GM19324 (cell line): ENCODE measurements around the gene TMEM179.
"Not testable (repeated sequence)": the region's sequence is repeated elsewhere in the genome, so short reads cannot be mapped to it uniquely, and the experiment has no call there.

Experiments used
- ATAC-seq: cut with Tn5 transposase; IDR thresholded peaks from one replicate; pipeline ENCODE4 v1.9.1; 2021; ENCODE audit warnings: mild to moderate bottlenecking, moderate library complexity; ENCODE audit not compliant: unreplicated experiment, low FRiP score

TMEM179 gene

DNA sequence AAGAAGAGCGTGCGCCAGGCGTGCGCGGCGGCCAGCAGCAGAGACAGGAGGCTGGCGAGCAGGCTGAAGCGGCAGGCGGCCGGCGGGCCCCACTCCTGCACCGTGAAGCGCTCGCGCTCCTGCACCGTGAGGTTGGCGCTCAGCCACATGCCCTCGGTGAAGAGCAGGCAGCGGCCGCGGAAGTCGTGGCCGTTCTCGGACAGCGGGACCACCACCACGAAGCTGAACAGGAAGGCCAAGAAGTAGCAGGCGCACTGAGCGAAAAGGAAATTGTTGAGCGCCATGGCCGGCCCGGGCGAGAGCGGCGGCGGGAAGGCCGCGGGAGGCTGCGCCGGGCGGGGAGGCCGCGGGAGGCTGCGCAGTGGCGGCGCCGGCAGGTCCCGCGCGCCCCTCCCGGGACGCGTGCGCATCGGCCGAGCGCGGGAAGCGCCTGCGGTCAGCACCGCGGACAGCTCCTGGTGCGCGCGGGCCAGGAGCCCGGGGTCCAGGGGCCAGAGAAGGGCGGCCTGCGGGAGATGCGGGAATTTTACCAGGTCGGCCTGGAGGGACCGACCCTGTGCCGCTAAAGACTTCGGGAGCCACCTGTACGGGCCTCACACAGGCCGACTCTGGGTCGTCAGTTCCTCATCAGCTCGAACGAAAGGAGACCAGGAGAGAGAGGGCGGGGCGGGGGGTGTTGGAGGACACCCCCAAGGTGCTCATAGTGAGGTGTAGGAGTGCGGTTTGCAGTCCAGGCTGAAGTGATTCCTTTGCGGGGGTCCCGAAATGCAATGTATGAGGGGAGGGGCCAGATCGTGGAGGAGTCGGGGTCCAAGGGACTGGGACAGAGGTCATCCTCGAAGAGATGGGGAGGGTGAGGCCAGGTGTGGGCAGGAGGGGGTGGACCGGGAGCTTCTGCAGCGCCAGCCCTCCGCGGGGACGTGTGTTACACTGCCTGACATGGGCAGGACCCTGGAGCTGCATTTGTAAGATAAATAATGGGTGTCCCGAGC, at the start of gene TMEM179:
TMEM179 (minus strand) TSS at position 315 of the 992 bp plus-strand sequence; CDS start at position 284, 31 bp downstream.
- no peak for ATAC-seq

DNA sequence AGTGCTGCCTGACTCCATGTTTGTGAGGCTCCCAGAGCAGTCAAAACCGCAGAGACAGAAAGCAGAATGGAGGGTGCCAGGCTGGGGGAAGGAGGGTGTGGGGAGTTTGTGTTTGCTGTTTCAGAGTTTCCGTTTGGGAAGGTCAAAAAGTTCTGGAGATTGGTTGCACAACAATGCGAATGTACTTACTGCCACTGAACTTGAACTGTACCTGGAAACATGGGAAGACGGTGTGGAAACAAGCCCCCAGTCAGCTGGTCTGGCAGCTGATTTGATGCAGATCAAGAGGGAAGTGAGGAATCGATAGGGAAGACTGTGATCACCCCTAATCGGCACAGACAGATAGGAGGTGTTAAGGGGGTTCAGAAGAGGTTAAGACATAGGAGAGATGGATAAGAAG, 49.5 kb upstream of the TMEM179 start:
- ATAC-seq: no peak

DNA sequence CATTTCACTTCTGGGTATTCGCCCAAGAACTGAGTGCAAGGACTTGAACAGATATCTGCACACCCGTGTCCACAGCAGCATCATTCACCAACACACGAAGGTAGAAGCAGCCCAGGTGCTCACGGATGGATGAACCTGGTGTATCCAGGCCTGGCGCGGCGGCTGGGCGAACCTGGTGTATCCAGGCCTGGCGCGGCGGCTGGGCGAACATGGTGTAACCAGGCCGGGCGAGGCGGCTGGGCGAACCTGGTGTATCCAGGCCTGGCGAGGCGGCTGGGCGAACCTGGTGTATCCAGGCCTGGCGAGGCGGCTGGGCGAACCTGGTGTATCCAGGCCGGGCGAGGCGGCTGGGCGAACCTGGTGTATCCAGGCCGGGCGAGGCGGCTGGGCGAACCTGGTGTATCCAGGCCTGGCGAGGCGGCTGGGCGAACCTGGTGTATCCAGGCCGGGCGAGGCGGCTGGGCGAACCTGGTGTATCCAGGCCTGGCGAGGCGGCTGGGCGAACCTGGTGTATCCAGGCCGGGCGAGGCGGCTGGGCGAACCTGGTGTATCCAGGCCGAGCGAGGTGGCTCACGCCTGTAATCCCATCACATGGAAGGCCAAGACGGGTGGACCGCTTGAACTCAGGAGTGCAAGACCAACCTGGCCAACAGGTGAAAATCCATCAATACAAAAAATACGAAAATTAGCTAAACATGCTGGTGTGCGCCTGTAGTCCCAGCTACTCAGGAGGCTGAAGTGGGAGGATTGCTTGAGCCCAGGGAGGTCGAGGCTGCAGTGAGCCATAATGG, 48.8 kb upstream of the TMEM179 start:
- not testable (repeated sequence) for ATAC-seq

DNA sequence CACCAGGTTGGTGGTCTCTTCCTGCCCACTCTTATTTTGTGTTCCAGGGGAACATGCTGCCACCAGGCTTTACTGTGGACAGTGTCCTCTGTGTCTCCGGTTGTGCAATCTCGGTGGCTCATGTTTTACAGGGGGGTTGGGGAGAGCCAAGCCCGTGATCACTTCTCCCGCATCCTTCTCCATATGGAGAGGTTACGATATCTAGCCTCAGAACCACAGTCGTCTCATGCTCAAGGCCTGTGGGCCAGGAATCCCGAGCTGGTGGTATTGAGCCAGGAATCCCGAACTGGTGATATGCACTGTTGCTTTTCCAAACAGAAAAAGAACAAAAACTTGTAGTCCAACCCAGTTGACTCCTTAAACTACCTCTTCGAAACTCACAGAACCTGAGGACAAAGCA, 47.8 kb upstream of the TMEM179 start:
- ATAC-seq: no peak

DNA sequence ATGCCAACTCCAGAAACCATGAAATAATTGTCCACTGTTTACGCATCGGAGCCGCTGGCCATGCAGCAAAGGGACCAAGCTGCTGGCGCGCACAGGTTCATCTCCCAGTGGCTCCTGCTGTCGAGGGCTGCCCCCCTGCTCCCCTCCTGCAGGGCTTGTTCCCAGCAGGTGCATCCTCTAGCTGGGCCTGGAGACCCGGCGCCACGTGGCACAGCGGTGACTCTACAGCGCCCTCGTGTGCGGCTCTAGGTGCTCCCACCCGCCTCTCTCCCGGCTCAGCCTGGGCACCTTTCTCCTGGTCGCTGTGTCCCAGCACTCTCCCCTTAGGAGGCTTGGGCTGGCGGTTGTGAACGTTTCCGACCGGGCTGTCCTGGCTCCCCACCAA, 47.3 kb upstream of the TMEM179 start:
- ATAC-seq: no peak

DNA sequence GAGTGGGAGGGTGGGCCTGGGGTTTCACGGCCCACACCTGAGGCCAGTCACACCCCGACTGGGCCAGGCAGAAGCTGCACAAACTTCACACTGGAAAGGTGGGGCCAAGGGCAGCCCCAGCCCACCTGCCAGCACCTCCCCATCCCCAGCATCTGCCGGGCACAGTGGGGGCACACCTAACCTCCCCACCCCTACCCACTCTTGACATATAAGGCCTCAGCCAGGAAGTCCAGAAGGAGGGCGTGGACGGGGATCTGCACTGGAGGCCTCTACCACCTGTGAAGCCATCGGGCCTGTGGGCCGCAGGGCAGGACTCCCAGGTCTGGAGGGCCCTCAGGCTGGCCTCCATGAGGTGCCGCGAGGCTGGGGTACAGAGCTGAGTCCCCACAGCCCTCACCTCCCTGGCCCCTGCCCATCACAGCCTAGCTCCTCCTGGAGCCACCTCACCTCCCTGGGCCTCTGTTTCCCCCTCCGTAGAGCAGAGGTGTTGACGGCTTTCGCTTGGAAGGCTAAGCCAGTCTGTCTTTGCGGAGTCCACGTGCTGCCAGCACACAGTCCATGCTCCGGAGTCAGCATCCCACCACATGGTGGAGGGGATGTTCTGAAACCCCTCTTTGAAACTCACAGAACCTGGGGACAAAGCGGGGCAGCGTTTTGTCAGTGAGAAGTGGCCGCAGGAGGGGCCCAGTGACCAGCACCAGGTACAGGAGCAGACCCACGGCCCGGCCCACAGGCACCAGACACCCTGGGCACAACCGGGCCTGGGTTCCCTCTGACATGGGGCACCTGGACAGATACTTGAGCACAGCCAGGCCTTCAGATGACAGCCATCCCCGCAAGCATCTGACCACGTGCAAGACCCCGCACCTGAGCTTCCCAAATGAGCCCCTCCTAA, 46.7 kb upstream of the TMEM179 start:
- no peak for ATAC-seq

DNA sequence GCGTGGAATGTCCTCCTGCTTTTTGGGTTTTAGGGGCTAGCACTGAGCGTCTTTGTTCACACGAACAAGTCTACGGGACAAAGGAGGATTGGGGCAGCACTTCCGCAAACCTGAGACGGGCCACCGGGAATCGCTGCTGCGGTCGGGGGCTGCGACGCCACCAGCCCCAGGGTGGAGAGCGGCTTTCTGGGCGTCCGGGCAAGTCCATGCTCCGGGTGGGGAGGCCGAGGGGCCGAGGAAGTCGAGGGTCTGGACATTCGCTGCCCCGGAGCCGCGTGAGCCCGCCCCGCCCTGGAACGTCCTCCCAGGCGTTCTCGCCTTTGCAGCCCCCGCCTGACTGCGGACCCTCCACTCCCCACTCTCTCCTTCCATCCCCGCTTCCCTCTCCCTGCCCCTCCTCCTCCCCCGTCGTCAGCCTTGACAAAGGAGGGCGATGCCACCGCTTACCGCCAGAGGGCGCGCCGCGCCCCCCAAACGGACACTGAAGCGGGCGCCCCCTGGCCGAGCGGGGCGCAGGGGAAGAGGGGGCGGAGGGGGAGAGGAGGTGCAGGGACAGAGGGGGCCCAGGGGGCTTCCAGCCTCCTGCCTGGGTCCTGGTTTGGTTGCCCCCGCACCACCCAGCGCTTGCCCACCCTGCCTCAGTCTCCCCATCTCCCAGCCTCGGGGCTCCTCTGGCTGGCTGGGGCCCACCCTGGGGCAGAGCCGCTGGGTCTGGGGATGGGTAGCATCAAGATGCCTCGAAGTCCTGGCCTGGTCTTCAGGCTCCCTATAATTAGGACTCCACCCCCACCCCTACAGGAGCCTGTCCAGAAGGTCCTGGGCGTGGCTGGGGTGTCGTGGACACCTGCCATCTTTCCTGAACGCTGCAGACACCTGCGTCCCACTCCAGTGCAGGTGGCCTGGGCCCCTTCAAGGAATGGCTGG, 45.7 kb upstream of the TMEM179 start:
- ATAC-seq: no peak

DNA sequence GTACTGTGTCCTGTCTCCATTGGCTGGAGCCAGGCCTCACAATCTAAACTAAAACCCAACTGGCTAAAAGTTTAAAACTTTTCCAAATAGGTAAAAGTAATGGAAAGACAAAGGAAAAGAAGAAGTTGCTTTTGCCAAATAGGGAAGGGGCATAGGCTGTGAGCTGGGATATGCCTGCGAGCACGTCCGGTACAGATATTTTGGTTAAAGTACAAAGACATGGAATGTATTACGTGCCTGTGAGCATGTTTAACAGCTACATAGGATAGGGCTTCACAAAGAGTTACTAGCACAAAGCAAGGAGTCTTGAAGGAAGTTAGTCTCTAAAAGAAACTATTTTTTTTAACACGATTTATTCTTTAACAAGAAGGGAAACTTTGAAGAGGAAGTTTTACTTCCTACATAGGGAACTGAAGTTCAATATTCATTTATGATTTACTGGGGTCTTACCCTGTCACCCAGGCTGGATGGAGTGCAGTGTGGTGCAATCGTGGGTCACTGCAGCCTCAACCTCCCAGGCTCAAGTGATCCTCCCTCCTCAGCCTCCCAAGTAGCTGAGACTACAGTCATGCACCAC, 43.0 kb upstream of the TMEM179 start:
- no peak for ATAC-seq

DNA sequence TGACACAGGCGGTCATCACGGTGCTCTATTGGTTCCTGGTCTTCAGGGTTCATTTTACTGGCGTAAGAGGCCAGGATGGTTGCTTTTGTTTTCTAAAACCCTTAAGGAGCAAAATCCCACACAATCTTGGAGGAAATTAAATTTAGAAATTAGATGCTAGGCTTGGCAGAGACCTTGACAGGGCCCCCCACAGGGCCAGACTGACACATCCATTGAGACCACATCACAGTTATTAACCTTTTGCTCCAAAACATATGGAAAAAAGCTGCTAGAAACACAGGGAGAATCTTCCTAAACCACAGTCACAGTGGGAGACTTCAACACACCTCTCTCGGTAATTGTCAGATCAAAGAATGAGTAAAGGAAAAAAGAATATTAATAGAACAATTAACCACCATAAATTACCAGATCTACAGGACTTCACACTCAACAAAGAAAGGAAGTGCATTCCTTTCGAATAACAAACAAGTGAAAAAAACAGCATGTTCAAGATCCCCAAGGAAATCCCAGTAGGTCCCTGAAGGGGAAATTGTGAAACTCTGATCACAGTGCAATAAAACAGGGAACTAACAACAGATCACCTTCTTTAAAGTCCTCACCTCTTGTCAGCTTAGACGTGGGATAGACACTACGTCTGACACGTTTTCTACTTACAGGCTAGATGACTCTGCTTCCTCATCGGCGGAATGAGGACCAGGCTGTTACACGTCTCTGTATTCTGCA, 40.2 kb upstream of the TMEM179 start:
- no peak for ATAC-seq

DNA sequence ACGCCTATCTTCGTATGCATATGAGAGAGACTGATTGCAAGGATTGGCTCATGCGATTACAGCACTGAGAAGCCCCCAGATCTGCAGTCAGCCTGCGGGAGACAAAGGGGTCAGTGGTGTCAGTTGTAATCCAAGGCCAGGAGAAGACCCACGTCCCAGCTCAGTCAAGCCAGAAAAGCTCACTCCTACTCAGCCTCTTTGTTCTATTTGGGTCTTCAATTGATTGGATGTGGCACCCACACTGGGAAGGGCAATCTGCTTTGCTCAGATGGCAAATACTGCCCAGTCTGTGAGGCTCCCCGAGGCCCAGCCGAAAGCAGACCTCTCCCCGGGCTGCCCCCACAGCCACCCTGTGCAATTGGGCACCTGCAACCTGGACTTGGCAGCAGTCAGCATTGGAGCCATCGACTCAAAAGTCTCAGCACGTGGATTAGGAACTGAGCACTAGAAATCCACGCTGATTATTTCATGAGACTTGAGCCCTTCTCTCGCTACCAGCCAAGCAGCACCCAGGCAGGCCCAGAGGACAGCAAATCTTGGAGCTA, 39.6 kb upstream of the TMEM179 start:
- no peak for ATAC-seq

DNA sequence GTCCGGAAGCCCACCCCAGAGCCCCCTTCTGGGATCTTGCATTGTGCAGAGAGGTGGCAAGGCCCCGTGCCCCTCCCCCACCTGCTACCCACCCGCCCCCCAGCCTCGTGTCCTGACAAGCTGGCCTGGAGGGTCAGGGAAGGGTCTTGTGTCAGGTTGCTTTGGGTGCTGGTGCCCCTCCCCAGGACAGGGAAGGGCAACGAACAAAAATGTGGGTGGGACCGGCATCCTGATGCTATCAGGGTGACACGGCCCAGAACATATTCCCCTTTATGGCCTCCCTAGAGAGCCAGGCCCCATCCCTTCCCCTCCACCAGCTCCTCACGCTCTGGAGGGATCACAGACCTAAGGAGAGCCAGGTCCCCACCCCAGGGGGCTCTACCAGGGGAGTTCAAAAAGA, 38.7 kb upstream of the TMEM179 start:
- no peak for ATAC-seq

DNA sequence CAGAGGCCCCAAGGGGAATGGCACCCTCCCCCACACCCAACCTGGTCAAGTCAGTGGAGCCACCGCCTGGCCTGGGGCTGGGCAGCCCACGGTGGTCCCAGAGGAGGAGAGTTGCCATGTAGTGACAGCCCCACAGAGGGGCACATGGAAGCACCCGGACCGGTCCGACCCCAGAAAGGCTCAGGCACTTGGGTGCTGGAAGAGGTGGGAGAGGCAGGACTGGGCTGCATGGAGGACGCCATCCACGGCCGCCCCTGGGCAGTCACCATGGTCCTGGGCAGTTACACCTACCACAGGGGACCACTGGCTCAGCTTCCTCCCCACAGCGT, 37.9 kb upstream of the TMEM179 start:
- no peak for ATAC-seq

DNA sequence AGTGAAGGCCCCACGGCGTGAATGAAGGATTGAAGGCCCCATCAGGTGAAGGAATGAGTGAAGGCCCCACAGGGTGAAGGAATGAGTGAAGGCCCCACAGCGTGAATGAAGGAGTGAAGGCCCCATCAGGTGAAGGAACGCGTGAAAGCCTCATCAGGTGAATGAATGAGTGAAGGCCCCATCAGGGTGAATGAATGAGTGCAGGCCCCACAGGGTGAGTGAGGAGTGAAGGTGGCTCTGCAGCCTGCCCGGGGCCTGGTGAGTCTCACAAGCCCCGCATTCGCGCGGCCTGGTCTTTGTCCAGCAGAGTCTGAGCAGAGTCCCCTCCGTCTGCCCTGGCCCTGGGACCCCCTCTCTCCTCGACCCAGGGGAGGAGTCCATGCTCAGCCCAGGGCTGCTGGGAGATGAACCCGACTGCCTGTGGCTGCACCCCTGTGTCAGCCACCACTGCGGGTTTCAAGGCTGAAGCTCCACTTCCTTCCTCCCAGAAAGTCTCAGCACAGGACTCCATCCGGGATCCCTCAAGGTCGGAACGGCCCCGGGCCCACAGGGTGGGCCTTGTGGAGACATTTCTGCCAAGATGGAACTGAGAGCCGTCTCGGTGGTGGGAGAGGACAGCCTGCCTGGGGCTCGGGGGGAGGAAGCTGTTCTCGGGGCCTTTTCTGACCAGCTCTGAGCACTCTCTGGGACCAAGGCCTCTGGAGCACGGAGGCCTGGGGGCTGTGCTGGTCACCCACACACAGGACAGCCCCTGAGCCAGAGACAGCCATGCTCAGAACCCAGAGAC, 37.4 kb upstream of the TMEM179 start:
- ATAC-seq: no peak

DNA sequence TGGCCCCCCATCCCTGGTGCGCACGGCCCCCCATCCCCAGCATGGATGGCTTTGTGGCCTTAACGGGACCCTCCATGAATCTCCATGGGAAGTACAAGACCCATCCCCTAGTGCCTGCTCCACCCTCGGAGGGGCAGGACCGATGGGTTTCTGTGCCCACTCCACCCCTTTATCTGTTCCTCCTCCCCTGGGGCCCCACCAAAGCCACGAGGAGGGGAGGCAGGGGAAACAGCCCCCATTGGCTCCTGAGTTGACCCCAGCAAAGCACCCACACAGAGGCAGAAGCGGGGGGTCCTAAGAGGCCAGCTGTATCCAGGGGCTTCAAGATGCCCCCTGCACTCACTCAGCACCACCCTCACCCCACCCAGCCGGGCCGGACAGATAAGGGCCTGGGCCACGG, 36.1 kb upstream of the TMEM179 start:
- ATAC-seq: no peak

DNA sequence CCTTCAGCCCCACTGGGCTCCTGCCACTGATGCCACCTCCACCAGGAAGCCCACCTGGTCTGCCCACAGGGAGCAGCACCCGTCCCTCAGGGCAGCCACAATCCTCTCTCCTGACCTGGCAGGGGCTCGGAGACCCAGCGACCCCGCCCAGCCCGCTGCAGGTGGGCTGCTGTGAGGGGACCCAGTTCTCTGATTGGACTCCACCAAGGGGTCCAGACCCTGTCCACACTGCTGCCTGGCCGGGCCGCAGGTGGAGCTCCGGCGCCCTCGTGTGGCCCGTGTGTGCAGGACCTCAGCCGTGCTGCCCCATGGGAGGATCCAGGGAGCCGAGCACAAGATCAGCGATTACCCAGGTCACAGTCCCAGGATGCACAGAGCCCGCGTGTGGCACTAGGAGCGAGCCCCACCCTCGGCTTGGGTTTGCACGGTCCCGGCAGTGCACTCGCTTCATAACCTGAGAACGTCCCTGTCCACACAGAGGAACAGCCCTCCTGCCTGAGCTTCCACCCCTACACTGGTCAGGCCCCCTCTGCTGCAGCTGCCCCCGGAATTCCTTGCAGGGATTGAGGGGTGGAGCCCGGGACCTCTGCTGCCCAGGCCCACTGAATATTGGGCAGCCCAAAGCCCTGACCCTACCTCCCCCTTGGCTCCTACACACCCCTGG, 35.4 kb upstream of the TMEM179 start:
- no peak for ATAC-seq

DNA sequence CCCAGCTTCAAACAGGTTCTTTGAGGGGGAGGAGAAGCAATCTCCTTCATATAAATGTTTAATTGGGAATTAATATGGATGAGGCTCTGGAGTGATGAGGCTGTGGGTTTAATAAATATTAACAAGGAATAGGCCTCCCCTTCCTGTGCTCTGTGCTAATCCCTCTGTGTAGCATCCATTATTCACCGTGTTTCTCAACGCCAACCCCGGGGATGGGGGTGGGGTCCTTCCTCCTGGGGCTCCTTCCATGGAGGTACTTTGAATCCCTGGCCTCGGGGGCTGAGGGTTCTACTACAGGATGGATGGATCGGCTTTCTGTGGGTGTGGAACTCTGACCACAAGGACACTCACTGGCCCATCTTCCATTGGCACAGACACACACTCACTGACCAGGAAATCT, 34.9 kb upstream of the TMEM179 start:
- no peak for ATAC-seq

DNA sequence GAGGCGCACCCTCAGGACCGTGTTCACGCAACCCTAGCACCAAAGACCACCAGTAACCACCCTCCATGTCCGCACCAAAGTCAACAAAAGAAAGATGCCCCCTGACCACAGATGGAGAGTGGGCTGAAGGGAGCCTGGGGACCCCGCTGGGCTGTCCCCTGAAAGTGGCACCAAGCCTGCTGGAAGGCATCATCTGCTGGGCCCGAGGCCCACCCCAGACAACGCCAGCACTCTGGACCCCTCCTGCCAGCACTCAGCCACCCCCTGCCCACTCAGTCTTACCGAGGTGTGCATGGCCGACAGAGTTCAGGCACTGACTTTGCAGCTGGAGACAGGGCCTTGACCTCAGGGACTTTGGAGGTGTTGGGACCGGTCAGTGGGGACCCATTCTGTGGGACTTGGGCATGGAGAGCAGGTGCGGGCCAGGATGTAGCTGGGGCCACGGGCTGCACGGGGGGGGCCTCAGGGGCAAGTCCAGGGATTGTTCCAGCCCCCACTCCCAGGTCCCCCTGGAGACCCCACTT, 34.4 kb upstream of the TMEM179 start:
- ATAC-seq: no peak
